ENCODE data around the gene CEL.

DNA sequence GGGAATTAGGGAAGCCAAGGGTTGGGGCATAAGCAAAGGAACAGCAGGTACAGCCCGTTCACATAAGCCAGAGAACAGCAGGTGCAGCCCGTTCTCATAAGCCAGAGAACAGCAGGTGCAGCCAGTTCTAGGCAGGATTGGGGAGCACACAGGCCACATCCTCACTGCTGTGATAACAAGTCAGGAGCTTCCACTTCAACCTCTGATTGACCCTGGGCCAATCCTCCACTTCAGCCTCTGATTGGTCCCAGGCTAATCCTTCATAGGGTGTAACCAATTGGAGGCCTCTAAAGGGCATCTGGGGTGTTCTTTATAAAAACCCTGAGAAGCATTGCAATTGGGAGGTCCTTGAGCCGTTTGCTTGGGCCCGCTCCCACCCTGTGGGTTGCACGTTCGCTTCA is 27.5 kb downstream of the CEL start:
- TF ChIP-seq, protein P1, sequence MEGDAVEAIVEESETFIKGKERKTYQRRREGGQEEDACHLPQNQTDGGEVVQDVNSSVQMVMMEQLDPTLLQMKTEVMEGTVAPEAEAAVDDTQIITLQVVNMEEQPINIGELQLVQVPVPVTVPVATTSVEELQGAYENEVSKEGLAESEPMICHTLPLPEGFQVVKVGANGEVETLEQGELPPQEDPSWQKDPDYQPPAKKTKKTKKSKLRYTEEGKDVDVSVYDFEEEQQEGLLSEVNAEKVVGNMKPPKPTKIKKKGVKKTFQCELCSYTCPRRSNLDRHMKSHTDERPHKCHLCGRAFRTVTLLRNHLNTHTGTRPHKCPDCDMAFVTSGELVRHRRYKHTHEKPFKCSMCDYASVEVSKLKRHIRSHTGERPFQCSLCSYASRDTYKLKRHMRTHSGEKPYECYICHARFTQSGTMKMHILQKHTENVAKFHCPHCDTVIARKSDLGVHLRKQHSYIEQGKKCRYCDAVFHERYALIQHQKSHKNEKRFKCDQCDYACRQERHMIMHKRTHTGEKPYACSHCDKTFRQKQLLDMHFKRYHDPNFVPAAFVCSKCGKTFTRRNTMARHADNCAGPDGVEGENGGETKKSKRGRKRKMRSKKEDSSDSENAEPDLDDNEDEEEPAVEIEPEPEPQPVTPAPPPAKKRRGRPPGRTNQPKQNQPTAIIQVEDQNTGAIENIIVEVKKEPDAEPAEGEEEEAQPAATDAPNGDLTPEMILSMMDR (IDR thresholded peaks at IDR 0.05) = no peak
- TF ChIP-seq POLR2A (IDR thresholded peaks at IDR 0.05) = peak; percentile 36 to 50 (median 43)
